Measurements from ENCODE around the gene COMMD6.
A peak's percentile ranks its signal among the peaks of the same experiment; 100 is the strongest.

DNA sequence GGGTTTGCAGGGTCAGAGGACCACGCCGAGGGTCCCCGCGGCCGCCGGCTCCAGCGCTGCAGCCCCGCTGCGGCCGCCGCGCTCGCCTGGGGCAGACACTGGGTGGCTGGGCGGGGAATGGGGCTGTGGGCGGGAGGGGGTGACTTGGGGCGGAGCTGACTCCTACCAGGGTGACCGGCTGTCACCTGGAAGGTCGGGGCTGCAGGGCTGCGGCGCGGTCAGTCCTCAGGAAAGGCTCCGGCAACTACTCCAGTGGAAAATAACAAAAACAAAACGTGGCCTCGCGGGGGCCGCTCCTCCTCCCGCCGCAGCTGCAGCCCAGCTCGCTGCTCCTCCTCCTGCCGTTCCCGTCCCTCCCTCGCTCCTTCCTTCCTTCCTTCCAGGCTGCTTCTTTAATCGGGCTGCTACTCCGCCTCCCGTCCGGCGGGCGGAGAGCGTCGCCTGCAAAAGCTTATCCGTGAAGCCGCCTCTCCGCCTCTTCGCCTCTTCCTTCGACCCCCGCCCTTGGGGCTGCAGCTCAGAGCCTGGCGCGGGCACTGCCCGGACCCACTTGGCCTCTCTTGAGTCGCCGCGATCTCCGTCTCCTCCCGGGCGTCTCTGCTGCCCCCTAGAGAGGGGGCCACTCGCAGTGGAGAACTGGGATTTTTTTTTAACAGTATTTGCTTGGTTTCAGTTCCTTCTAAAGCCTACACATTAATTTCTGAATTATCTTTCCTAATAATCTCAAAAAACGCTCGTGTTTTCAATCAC is 55.4 kb downstream of the COMMD6 start, which contains the start of gene TBC1D4:
- no peak for TF ChIP-seq POLR2A (IDR thresholded peaks at IDR 0.05)
- TF ChIP-seq, protein P1, sequence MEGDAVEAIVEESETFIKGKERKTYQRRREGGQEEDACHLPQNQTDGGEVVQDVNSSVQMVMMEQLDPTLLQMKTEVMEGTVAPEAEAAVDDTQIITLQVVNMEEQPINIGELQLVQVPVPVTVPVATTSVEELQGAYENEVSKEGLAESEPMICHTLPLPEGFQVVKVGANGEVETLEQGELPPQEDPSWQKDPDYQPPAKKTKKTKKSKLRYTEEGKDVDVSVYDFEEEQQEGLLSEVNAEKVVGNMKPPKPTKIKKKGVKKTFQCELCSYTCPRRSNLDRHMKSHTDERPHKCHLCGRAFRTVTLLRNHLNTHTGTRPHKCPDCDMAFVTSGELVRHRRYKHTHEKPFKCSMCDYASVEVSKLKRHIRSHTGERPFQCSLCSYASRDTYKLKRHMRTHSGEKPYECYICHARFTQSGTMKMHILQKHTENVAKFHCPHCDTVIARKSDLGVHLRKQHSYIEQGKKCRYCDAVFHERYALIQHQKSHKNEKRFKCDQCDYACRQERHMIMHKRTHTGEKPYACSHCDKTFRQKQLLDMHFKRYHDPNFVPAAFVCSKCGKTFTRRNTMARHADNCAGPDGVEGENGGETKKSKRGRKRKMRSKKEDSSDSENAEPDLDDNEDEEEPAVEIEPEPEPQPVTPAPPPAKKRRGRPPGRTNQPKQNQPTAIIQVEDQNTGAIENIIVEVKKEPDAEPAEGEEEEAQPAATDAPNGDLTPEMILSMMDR (IDR thresholded peaks at IDR 0.05) = peak; percentile 42 to 73 (median 66)

All from testis (tissue), 2 donors.